Measurements from ENCODE around the gene RXRA.

RXRA gene

DNA sequence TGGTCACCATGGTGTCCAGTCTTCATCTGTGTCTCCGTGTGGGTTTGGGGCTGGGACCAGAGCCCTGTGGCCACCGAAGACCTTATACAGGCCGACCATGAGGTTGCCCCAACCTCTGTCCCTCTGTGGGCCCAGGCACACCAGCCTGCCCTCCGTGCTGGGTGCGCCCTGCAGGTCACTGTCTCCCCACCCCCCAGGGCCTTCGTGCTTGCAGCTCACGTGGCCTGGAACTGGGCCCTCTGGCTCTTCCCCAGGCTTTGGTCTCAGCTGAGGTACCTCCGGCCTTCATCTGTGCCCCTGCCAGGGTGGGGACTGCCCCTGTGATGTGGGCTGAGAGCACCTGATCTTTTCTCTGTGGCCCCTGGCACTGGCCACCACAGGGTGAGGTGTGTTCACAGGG, 92.1 kb downstream of the RXRA start:
- TF ChIP-seq, protein P1, sequence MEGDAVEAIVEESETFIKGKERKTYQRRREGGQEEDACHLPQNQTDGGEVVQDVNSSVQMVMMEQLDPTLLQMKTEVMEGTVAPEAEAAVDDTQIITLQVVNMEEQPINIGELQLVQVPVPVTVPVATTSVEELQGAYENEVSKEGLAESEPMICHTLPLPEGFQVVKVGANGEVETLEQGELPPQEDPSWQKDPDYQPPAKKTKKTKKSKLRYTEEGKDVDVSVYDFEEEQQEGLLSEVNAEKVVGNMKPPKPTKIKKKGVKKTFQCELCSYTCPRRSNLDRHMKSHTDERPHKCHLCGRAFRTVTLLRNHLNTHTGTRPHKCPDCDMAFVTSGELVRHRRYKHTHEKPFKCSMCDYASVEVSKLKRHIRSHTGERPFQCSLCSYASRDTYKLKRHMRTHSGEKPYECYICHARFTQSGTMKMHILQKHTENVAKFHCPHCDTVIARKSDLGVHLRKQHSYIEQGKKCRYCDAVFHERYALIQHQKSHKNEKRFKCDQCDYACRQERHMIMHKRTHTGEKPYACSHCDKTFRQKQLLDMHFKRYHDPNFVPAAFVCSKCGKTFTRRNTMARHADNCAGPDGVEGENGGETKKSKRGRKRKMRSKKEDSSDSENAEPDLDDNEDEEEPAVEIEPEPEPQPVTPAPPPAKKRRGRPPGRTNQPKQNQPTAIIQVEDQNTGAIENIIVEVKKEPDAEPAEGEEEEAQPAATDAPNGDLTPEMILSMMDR (IDR thresholded peaks at IDR 0.05): no peak
- no peak for DNase-seq (ENCODE audit: low spot score)
- H3K27ac ChIP-seq: no peak overlapping the region
- no peak overlapping the region for H3K4me3 ChIP-seq

GRCh38 chr9:134419000-134419683, 92.9 kb downstream of the RXRA start:
- DNase-seq (ENCODE audit: low spot score): no peak
- no peak overlapping the region for H3K4me3 ChIP-seq
- TF ChIP-seq, protein P1 (IDR thresholded peaks at IDR 0.05): no peak
- H3K27ac ChIP-seq: no peak overlapping the region

DNA sequence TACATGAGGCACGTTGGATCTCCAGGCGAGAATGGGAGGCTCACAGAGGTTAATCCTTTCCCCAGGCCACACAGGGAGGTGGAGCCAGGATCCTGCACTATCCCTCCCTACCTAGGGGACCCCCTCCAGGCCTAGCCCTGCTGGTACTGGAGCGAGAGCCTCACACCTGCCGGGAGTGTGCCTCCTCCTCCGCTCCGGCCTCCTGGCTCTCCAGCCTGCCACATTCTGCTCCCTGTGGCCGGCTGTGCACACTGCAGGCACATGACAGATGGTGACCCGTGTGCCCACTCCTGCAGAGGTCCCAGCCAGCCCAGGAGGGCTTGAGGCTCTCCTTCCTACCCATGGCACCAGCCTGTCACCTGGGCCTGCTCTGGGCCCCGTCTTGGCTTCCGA, 93.4 kb downstream of the RXRA start:
- TF ChIP-seq, protein P1 (IDR thresholded peaks at IDR 0.05): no peak
- no peak for DNase-seq (ENCODE audit: low spot score)
- Histone ChIP-seq H3K27ac (no peak overlapping the region), H3K4me3 (no peak overlapping the region)

- no peak for DNase-seq (ENCODE audit: low spot score)
- TF ChIP-seq, protein P1 (IDR thresholded peaks at IDR 0.05): no peak
- no peak overlapping the region for H3K4me3 ChIP-seq
- no peak overlapping the region for H3K27ac ChIP-seq
Observed at GRCh38 chr9:134420281-134420845, 94.1 kb downstream of the RXRA start.

- Histone ChIP-seq H3K4me3 (no peak overlapping the region), H3K27ac (no peak overlapping the region)
- no peak for DNase-seq (ENCODE audit: low spot score)
- TF ChIP-seq, protein P1 (IDR thresholded peaks at IDR 0.05): no peak
Observed at GRCh38 chr9:134420974-134421432, 94.7 kb downstream of the RXRA start.

DNA sequence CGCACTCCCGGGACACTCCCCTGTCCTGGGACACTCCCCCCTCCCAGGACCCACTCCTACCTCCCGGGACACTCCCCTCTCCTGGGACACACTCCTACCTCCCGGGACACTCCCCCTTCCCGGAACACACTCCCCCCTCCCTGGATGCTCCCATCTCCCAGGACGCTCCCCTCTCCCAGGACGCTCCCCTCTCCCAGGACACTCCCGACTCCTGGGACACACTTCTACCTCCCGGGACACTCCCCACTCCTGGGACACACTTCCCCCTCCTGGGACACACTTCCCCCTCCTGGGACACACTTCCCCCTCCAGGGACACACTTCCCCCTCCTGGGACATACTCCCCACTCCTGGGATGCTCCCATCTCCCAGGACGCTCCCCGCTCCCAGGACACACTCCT, 95.6 kb downstream of the RXRA start:
- Histone ChIP-seq H3K4me3 (no peak overlapping the region), H3K27ac (peak overlapping the region in 1 of 2 donors; percentile 42)
- TF ChIP-seq, protein P1 (IDR thresholded peaks at IDR 0.05): no peak
- DNase-seq (ENCODE audit: low spot score): no peak

Measured in coronary artery (tissue), 2 donors.